ENCODE data around the gene B9D1. TPM values are rescaled to one million over a fixed set of nuclear protein-coding genes. Genes with fewer than 3 reads are reported as not detected.

The B9D1 gene
- total and polyA plus RNA-seq, 8 donors = 6.6 to 39.6 (median 12.5) TPM

DNA sequence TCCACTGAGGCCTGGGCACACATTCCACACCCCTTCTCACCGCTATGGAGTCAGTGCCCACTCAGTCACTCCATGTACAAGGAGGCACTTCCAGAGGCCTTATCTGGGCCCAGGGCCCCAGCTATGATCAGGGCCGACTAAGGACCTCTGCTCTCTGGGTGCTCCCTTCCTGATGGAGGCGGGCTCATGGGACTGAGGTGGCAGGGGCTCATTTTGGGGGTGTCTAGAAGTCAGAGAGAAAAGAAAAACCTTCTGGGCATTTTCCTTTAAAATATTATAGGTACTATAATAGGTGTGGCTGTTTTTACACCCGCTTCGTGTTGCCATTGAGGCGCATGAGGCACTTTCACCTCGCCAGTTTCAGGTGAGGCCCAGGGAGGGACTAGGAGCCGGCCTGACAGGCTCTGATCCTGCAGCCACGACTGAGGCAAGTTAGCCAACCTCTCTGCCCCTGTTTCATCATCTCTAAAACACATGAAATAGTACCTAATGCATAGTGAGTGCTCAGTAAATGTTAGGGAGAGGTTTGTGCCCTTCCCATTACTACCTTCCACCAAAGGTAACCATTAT is 14.4 kb downstream of the B9D1 start:
- Histone ChIP-seq H3K4me3 (no peak overlapping the region), H3K36me3 (no peaks in the 10 kb centered on the region), H3K27me3 (no peaks in the 10 kb centered on the region), H3K9me3 (no peaks in the 10 kb centered on the region), H3K4me1 (no peaks in the 10 kb centered on the region), H3K27ac (no peak overlapping the region)
- no peak for ATAC-seq
- DNase-seq = peak in 1 of 6 donors; percentile 31
- TF ChIP-seq CTCF (IDR thresholded peaks at IDR 0.05) = no peak
- no peak for FAIRE-seq
- WGBS, 2 donors = 84 to 93% methylated on average over 9 of the region's 9 CpGs
- intact Hi-C loops (cut with DNase I) = no loop called here

GRCh38 chr17:19347323-19348080 is 15.0 kb downstream of the B9D1 start:
- H3K4me3 ChIP-seq = no peak overlapping the region
- FAIRE-seq = no peak
- H3K27me3 ChIP-seq = no peaks in the 10 kb centered on the region
- WGBS, 2 donors = 91 to 93% methylated on average over 13 of the region's 13 CpGs
- H3K27ac ChIP-seq = no peak overlapping the region
- no peak for TF ChIP-seq CTCF (IDR thresholded peaks at IDR 0.05)
- intact Hi-C loops (cut with DNase I) = no loop called here
- DNase-seq = peak in 1 of 6 donors; percentile 49
- H3K9me3 ChIP-seq = no peaks in the 10 kb centered on the region
- no peaks in the 10 kb centered on the region for H3K4me1 ChIP-seq
- no peaks in the 10 kb centered on the region for H3K36me3 ChIP-seq
- no peak for ATAC-seq

DNA sequence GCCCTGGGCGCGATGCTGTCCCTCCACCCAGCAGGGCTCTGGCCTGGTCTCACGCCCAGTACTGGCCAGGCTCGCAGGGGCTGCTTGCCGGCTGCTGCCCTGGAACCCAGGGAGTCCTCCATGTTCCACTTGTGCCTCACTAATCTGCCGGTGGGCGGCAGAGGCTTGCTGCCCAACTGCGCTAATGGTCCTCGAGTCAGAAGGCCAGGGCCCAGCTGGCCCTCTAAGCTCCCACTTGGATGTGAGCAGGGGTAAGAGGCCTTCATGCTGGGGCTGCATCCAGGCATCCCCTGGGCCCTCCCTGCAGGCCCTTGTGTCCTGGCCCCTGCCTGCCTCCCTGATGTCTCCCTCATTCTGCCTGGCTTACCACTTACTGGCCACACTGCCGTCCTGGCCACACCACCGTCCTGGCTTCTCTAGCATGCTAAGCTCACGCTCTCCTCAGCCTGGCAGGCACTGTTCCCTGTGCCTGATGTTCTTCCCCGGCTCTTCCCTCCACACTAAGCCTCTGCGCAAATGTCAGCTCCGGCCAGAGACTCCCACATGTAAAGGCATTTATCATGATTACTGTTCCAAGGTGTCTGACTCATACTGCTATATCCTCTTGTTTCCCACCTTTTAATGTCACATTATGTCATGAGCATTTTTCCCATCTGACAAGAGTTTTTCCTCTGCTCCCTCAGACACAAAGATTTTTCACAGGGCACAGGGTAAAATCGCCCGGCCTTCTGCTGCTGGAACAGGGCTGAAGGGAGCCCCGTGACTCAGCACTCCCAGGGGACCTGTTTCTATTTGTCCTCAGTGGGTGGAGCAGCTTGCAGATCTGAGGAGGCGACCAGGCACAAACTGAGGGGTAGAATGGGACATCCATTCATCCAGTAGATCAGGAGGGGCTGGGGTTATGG is 15.9 kb downstream of the B9D1 start:
- FAIRE-seq (no peak), ATAC-seq (peak in 3 of 4 donors; percentile 21 to 46 (median 44)), DNase-seq (peak in 2 of 6 donors; percentile 12 to 49)
- Histone ChIP-seq H3K4me3 (no peak overlapping the region), H3K4me1 (no peaks in the 10 kb centered on the region), H3K9me3 (no peaks in the 10 kb centered on the region), H3K27ac (no peak overlapping the region), H3K27me3 (no peaks in the 10 kb centered on the region), H3K36me3 (no peaks in the 10 kb centered on the region)
- no peak for TF ChIP-seq CTCF (IDR thresholded peaks at IDR 0.05)
- WGBS, 2 donors = 84 to 90% methylated on average over 19 of the region's 19 CpGs
- intact Hi-C loops (cut with DNase I) = no loop called here

DNA sequence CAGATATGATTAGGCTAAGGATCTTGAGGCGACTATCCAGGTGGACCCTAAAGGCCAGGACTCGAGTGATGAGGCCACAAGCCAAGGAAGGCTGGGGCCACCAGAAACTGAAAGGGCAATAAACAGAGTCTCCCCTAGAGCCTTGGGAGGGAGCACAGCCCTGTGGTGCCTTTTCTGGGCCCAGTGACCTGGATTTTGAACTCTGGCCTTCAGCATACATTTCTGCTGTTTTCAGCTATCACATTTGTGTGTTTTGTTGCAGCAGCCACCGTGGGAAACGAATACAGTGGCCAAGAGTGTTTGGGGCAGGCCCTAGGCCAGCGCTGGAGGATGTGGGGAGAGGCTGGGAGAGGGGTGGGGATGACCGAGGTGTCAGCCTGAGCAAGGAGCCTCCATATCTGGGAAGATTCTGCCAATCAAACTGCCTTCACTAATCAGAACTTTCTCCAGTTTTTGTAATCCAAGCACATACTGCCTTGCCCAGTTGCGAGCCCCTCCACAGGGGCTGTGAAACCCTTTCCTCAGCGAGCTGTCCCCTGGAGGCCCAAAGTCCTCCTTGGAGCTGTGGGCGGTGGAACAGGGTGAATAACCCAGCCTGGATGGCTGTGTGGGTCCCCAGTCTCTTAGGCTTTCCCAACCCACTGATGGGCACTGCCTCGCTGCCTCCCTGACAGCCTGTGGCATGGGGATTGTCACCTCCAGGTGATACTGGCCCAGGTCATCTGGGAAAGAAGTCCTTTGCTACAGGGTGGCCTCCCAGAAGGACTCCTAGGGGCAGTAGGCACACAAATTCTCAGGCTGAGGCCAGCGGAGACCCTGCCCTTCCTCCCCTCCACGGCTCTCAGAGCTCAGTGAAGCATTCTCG is 16.8 kb downstream of the B9D1 start:
- FAIRE-seq = no peak
- Histone ChIP-seq H3K27ac (no peak overlapping the region), H3K4me1 (no peaks in the 10 kb centered on the region)

More for the DNA sequence above, 16.8 kb downstream of the B9D1 start:
- no peak for ATAC-seq
- Histone ChIP-seq H3K36me3 (no peaks in the 10 kb centered on the region), H3K27me3 (no peaks in the 10 kb centered on the region), H3K9me3 (no peaks in the 10 kb centered on the region), H3K4me3 (no peak overlapping the region)
- WGBS, 2 donors = 74 to 77% methylated on average over 13 of the region's 13 CpGs
- peak in 1 of 6 donors; percentile 46 for DNase-seq
- TF ChIP-seq CTCF (IDR thresholded peaks at IDR 0.05) = no peak
- intact Hi-C loops (cut with DNase I) = no loop called here
